Measurements from ENCODE around the gene FAM120A.

- TF ChIP-seq CTCF (IDR thresholded peaks at IDR 0.05) = no peak
- no peak for TF ChIP-seq POLR2A (IDR thresholded peaks at IDR 0.05)
- TF ChIP-seq POLR2AphosphoS5 (IDR thresholded peaks at IDR 0.05) = no peak
- TF ChIP-seq EP300 (IDR thresholded peaks at IDR 0.05) = no peak
Observed at GRCh38 chr9:93573516-93573828, 122.0 kb downstream of the FAM120A start.

All from upper lobe of left lung (tissue), 4 donors.